Loucy (cell line): ENCODE data around the gene BBS2.
"Not testable (repeated sequence)": the region's sequence is repeated elsewhere in the genome, so short reads cannot be mapped to it uniquely, and the experiment has no call there.

ENCODE experiments used
- H2AFZ ChIP-seq: fragments of 200-600 bp; sonication (generic); 2 replicates; pipeline ENCODE4 v1.6.0; 2016; ENCODE audit warnings: antibody characterized with exemption, mild to moderate bottlenecking, low read length, moderate library complexity
- H3F3A ChIP-seq: fragments of 200-600 bp; 2 replicates; pipeline ENCODE4 v1.6.0; 2016; ENCODE audit warnings: antibody characterized with exemption, low read depth, mild to moderate bottlenecking
- H3K27me3 ChIP-seq: fragments of 200-600 bp; sonication (generic); 2 replicates; pipeline ENCODE4 v1.6.1; 2014; ENCODE audit warnings: low read length, mild to moderate bottlenecking; ENCODE audit not compliant: insufficient read depth, poor library complexity, severe bottlenecking
- H3K36me3 ChIP-seq: fragments of 200-600 bp; sonication (generic); 2 replicates; pipeline ENCODE4 v1.6.1; 2016; ENCODE audit warnings: low read length; ENCODE audit not compliant: insufficient read depth
- H3K4me1 ChIP-seq: fragments of 200-600 bp; sonication (generic); 2 replicates; pipeline ENCODE4 v1.5.1; 2014; ENCODE audit warnings: low read length, mild to moderate bottlenecking; ENCODE audit not compliant: insufficient read depth, poor library complexity, severe bottlenecking
- H3K4me2 ChIP-seq: fragments of 200-600 bp; sonication (generic); 2 replicates; pipeline ENCODE4 v1.6.0; 2014; ENCODE audit warnings: antibody characterized with exemption, low read length, low read depth, mild to moderate bottlenecking; ENCODE audit not compliant: poor library complexity, severe bottlenecking
- H3K4me3 ChIP-seq: fragments of 200-600 bp; sonication (generic); 2 replicates; pipeline ENCODE4 v1.5.1; 2014; ENCODE audit warnings: low read length, mild to moderate bottlenecking, mixed read lengths; ENCODE audit not compliant: poor library complexity, severe bottlenecking
- H3K79me2 ChIP-seq: fragments of 200-600 bp; sonication (generic); 2 replicates; pipeline ENCODE4 v1.6.1; 2014; ENCODE audit warnings: low read length; ENCODE audit not compliant: insufficient read depth
- H3K9ac ChIP-seq: fragments of 200-600 bp; sonication (generic); 2 replicates; pipeline ENCODE4 v1.6.0; 2014; ENCODE audit warnings: mild to moderate bottlenecking, low read depth, low read length, moderate library complexity; ENCODE audit not compliant: poor library complexity, severe bottlenecking
- H3K9me2 ChIP-seq: fragments of 200-600 bp; sonication (generic); replicated peaks from 2 replicates; pipeline ENCODE4 v1.6.1; 2016; ENCODE audit warnings: low read depth, low read length, mixed read lengths
- H3K9me3 ChIP-seq: fragments of 200-600 bp; sonication (generic); 2 replicates; pipeline ENCODE4 v1.6.1; 2014; ENCODE audit warnings: mild to moderate bottlenecking, antibody characterized with exemption, low read length, low read depth; ENCODE audit not compliant: insufficient read depth
- H4K20me1 ChIP-seq: fragments of 200-600 bp; sonication (generic); 2 replicates; pipeline ENCODE4 v1.6.0; 2014; ENCODE audit warnings: antibody characterized with exemption, low read length, mild to moderate bottlenecking; ENCODE audit not compliant: insufficient read depth, poor library complexity, severe bottlenecking
- EZH2phosphoT487 ChIP-seq: fragments of 200-600 bp; IDR thresholded peaks from 2 replicates; pipeline ENCODE4 v1.6.1; 2018; ENCODE audit warnings: antibody characterized with exemption, mild to moderate bottlenecking, moderate library complexity, borderline replicate concordance
- TF ChIP-seq, protein P1 (sequence below): fragments of 200-600 bp; sonication (generic); conservative IDR thresholded peaks from 2 replicates; pipeline ENCODE4 v1.5.1; 2014; ENCODE audit warnings: mild to moderate bottlenecking, antibody characterized with exemption, low read length

BBS2 gene

DNA sequence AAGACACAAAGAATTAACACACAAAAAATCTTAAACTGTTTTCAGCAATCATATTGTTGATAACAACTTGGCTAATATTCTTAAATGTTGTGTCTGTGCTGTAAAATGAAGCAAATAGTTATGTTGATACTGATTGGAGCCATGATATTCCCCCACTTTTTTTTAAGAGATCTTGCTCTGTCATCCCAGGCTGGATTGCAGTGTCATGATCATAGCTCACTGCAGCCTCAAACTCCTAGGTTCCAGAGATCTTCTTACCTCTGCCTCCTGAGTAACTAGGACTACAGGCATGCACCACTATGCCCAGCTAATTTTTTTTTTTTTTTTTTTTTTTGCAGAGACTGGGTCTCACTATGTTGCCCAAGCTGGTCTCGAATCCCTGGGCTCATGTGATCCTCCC, 26.0 kb downstream of the BBS2 start:
- TF ChIP-seq, protein P1, sequence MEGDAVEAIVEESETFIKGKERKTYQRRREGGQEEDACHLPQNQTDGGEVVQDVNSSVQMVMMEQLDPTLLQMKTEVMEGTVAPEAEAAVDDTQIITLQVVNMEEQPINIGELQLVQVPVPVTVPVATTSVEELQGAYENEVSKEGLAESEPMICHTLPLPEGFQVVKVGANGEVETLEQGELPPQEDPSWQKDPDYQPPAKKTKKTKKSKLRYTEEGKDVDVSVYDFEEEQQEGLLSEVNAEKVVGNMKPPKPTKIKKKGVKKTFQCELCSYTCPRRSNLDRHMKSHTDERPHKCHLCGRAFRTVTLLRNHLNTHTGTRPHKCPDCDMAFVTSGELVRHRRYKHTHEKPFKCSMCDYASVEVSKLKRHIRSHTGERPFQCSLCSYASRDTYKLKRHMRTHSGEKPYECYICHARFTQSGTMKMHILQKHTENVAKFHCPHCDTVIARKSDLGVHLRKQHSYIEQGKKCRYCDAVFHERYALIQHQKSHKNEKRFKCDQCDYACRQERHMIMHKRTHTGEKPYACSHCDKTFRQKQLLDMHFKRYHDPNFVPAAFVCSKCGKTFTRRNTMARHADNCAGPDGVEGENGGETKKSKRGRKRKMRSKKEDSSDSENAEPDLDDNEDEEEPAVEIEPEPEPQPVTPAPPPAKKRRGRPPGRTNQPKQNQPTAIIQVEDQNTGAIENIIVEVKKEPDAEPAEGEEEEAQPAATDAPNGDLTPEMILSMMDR = no peak
- no peak for TF ChIP-seq EZH2phosphoT487
- peaks cover 29% of the 10 kb centered on the region; the same call in 1 of the 2 replicates for H3K36me3 ChIP-seq
- H3K4me3 ChIP-seq = no peak overlapping the region
- H2AFZ ChIP-seq = no peak overlapping the region
- H3K9ac ChIP-seq = no peak overlapping the region
- no peaks in the 10 kb centered on the region for H4K20me1 ChIP-seq
- no peaks in the 10 kb centered on the region for H3K9me3 ChIP-seq
- H3F3A ChIP-seq = no peaks in the 10 kb centered on the region
- no peaks in the 10 kb centered on the region for H3K4me1 ChIP-seq
- no peaks in the 10 kb centered on the region for H3K27me3 ChIP-seq
- no peaks in the 10 kb centered on the region for H3K9me2 ChIP-seq
- no peaks in the 10 kb centered on the region for H3K79me2 ChIP-seq
- no peak overlapping the region for H3K4me2 ChIP-seq

DNA sequence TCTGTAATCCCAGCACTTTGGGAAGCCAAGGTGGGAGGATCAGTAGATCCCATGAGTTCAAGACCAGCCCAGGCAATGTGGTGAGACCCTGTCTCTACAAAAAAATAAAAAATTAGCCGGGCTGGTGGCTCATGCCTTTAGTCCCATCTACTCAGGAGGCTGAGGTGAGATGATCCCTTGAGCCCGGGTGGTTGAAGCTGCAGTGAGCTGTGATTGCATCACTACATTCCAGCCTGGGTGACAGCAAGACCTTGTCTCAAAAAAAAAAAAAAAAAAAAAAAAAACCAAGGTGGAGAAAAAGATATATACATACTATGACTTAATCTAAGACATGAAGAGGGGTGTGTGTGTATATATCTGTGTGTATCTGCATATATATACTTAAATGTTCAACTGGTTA, 26.7 kb downstream of the BBS2 start:
- no peaks in the 10 kb centered on the region for H3K4me1 ChIP-seq
- H3K79me2 ChIP-seq = no peaks in the 10 kb centered on the region
- H2AFZ ChIP-seq = no peak overlapping the region
- H3F3A ChIP-seq = no peaks in the 10 kb centered on the region
- no peaks in the 10 kb centered on the region for H4K20me1 ChIP-seq
- H3K36me3 ChIP-seq = peaks cover 22% of the 10 kb centered on the region; the same call in 1 of the 2 replicates
- H3K9ac ChIP-seq = no peak overlapping the region
- no peaks in the 10 kb centered on the region for H3K9me2 ChIP-seq
- H3K9me3 ChIP-seq = no peaks in the 10 kb centered on the region
- H3K27me3 ChIP-seq = no peaks in the 10 kb centered on the region
- TF ChIP-seq, protein P1 = no peak
- no peak for TF ChIP-seq EZH2phosphoT487
- no peak overlapping the region for H3K4me2 ChIP-seq
- no peak overlapping the region for H3K4me3 ChIP-seq

DNA sequence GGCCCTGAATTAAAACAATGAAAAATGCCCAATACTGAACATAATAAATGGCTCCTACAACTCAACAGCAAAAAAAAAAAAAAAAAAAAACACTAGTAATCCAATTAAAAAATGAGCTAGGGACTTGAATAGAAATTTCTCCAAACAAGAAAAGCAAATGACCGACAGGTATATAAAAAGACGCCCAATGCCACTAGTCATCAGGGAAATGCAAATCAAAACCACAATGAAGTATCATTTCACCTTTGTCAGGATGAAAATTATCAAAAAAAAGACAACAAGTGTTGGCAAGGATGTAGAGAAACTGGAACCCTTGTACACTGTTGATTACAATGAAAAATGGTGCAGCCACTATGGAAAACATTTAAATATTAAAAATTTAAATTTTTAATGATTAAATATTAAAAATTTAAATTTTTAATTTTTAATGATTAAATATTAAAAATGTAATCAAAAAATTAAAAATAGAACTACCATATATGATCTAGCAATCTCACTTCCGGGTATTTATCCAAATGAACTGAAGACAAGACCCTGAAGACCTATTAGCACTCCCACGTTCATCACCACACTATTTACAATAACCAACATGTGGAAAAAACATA, 28.1 kb downstream of the BBS2 start:
- H3K4me2 ChIP-seq = no peak overlapping the region

DNA sequence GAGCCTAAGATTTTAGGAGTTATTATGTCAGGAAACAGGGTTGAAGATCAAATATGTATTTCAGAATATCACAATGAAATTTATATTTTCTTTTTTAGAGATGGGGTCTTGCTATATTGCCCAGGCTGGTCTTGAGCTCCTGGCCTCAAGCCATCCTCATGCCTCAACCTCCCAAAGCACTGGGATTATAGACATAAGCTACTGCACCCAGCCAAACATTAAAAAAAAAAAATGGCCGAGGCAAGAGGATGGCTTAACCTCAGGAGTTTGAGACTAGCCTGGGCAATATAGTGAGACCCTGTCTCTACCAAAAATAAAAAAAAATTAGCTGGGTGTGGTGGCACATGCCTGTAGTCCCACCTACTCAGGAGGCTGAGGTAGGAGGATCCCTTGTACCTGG, 31.0 kb downstream of the BBS2 start:
- H3K9ac ChIP-seq, H3K79me2 ChIP-seq, H3K4me3 ChIP-seq, H3F3A ChIP-seq, H2AFZ ChIP-seq, H3K9me3 ChIP-seq, H3K36me3 ChIP-seq, H3K4me2 ChIP-seq, H3K4me1 ChIP-seq, H3K9me2 ChIP-seq, H3K27me3 ChIP-seq, H4K20me1 ChIP-seq: not testable (repeated sequence)

More for the DNA sequence above, 28.1 kb downstream of the BBS2 start:
- Histone ChIP-seq H3K27me3 (no peaks in the 10 kb centered on the region), H3K4me1 (no peaks in the 10 kb centered on the region), H3K9ac (no peak overlapping the region), H3K36me3 (peaks cover 9% of the 10 kb centered on the region; the same call in 1 of the 2 replicates), H4K20me1 (no peaks in the 10 kb centered on the region), H3K79me2 (no peaks in the 10 kb centered on the region), H2AFZ (no peak overlapping the region), H3F3A (no peaks in the 10 kb centered on the region), H3K9me3 (no peaks in the 10 kb centered on the region), H3K4me3 (no peak overlapping the region), H3K9me2 (no peaks in the 10 kb centered on the region)
- TF ChIP-seq, protein P1 = no peak
- TF ChIP-seq EZH2phosphoT487 = no peak
